ENCODE results near the gene RAB13. TPM values are rescaled to one million over a fixed set of nuclear protein-coding genes. Genes with fewer than 3 reads are reported as not detected.

RAB13 gene
- total and polyA plus RNA-seq, 2 of the 4 experiments (the other 2 are of a cell fraction): 42.3 to 249 TPM

DNA sequence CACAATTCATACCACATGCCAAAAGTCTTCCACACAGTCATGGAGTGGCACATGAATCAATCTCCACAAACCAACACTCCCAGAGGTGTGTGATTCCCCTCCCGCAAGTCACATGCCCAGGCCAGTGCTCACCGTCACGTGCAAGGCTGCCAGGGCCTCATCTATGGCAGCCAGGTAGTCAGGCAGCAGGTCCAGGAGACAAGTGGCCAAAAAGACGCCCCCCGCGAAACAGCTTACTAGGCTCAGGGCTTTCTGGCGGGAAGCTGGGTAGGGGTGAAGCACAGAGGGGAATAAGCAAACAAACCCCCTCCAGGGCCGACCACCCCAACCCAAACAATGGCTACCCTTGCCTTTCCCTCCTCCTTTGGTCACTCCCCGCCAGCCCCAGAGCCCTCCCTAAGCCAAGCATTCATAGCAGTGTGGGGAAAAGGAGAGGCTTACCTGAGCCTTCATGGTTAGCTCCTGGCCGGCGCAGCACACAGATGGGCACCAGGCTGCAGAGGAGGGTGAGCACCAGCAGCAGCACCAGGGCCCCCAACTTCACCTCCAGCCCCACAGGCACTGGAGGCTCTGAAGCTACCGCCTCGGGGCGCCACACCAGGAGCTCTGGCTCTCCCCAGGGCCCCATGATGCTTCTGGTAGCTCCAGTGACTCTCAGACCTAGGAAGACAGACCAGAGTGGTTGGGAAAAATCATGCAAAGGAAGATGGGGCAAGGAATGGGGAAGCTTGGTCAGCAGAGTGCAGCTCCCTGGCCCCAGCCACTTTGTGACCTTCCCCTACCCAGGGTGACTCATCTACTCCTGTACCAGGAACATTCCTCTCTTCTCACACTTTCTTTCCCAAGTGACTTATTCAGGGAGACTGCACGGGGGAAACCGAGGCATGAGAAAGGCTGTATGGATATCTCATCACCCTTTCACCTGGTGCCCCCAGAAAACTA is 23.8 kb downstream of the RAB13 start (continued):
- TF ChIP-seq, protein P1, sequence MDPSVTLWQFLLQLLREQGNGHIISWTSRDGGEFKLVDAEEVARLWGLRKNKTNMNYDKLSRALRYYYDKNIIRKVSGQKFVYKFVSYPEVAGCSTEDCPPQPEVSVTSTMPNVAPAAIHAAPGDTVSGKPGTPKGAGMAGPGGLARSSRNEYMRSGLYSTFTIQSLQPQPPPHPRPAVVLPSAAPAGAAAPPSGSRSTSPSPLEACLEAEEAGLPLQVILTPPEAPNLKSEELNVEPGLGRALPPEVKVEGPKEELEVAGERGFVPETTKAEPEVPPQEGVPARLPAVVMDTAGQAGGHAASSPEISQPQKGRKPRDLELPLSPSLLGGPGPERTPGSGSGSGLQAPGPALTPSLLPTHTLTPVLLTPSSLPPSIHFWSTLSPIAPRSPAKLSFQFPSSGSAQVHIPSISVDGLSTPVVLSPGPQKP (IDR thresholded peaks at IDR 0.05; ENCODE audit: borderline replicate concordance, low read depth, low read length): no peak

DNA sequence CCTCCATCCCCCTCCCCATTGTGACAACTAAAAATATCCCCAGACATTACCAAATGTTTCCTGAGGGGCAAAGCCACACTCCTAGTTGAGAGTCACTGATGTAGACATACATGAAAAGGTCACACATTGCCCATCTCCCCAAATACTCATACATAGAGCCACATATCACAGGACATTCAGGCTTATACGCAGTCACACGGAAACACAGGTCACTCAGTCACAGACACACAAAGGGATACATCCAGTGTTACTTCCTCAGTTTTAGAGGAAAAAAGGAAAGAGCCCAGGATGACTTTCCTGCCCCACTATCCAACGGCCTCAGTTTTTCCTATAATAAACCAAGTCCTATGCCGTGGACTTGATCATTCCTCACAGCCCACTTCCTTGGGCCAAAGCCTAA is 24.7 kb downstream of the RAB13 start:
- ATAC-seq (ENCODE audit: low read depth) (no peak), DNase-seq (no peak)
- H2AFZ ChIP-seq (replicated peaks; ENCODE audit: low read length, poor library complexity): no peak overlapping the region
- H2BK5ac ChIP-seq (ENCODE audit: low read depth, low read length, poor library complexity, severe bottlenecking): no peak overlapping the region
- H2AK9ac ChIP-seq (replicated peaks; ENCODE audit: low read depth, low read length, poor library complexity): peak overlapping the region; percentile 88
- in situ Hi-C loops (cut with MboI; ENCODE audit: low sequenced_read_pairs) (loop anchor here (25.0 kb wide), 1 partner anchor 424 kb away; the partner anchor contains the start of genes S100A3, S100A4, S100A5 and S100A6), intact Hi-C loops (cut with micrococcal nuclease) (no loop called here), dilution Hi-C loops (cut with HindIII; ENCODE audit: low sequenced_read_pairs, unreplicated experiment) (no loop called here)
- H4K8ac ChIP-seq (ENCODE audit: low read depth in 2 of 2, low read length in 2 of 2): no peak overlapping the region
- H3K14ac ChIP-seq (replicated peaks; ENCODE audit: low read depth, low read length): peak overlapping the region; percentile 97; the same call in 1 of the 2 replicates
- H3K4ac ChIP-seq (ENCODE audit: low read depth, low read length): 0 out of 2 replicates have a peak overlapping the region, but pooled peaks have one; percentile 36
- peaks cover 13% of the 10 kb centered on the region; the same call in 1 of the 2 replicates for H3K36me3 ChIP-seq (ENCODE audit: control insufficient read depth, insufficient read depth, low read length)
- H2AK5ac ChIP-seq (ENCODE audit: low read depth, low read length): no peak overlapping the region
- no peak overlapping the region for H4K5ac ChIP-seq (ENCODE audit: low read depth, low read length)
- ChIA-PET POLR2A (ENCODE audit: unreplicated experiment) (no interaction called here), CTCF (no interaction called here)
- peaks cover 20% of the 10 kb centered on the region for H3K9me1 ChIP-seq (ENCODE audit: insufficient read depth, low read length)
- no peaks in the 10 kb centered on the region for H3K9me3 ChIP-seq (ENCODE audit: control insufficient read depth, insufficient read depth, low read length)
- H3K4me1 ChIP-seq (ENCODE audit: control insufficient read depth, insufficient read depth, low read length): peaks cover 13% of the 10 kb centered on the region
- TF ChIP-seq RFX5 (IDR thresholded peaks at IDR 0.05; ENCODE audit: low read depth, low read length) (no peak), BHLHE40 (IDR thresholded peaks at IDR 0.05; ENCODE audit: low read depth, low read length) (no peak), RAD21 (IDR thresholded peaks at IDR 0.05; ENCODE audit: low read length) (no peak), SMC3 (IDR thresholded peaks at IDR 0.05; ENCODE audit: low read depth, low read length) (no peak)
- TF ChIP-seq, protein P2, sequence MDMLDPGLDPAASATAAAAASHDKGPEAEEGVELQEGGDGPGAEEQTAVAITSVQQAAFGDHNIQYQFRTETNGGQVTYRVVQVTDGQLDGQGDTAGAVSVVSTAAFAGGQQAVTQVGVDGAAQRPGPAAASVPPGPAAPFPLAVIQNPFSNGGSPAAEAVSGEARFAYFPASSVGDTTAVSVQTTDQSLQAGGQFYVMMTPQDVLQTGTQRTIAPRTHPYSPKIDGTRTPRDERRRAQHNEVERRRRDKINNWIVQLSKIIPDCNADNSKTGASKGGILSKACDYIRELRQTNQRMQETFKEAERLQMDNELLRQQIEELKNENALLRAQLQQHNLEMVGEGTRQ (IDR thresholded peaks at IDR 0.05; ENCODE audit: low read depth, low read length): no peak
- no peak overlapping the region for H3K27ac ChIP-seq (ENCODE audit: insufficient read depth, low read length)
- WGBS, 2 experiments (ENCODE audit: extremely low coverage in 2 of 2, insufficient read length in 1 of 2): no CpG with 5 or more reads among the region's 4 CpGs
- no peak overlapping the region for H4K91ac ChIP-seq (ENCODE audit: insufficient read depth, low read depth, low read length)
- no peak overlapping the region for H2BK120ac ChIP-seq (ENCODE audit: low read depth, low read length)
- peak overlapping the region; percentile 98; the same call in 1 of the 2 replicates for H3K23ac ChIP-seq (ENCODE audit: low read depth, low read length)
- no TSS peak for BruUV-seq (replicated peaks)
- peak overlapping the region; percentile 92; the same call in 1 of the 2 replicates for H3K4me2 ChIP-seq (ENCODE audit: low read depth, low read length)
- no peak overlapping the region for H3K4me3 ChIP-seq (ENCODE audit: insufficient read depth, low read depth, low read length)
- no peaks in the 10 kb centered on the region for H3K27me3 ChIP-seq (ENCODE audit: control insufficient read depth, insufficient read depth, low read length)
- no peak overlapping the region for H3K56ac ChIP-seq (ENCODE audit: extremely low read depth, insufficient read depth, low read length)
- peak overlapping the region; percentile 92; the same call in 1 of the 2 replicates for H3K9ac ChIP-seq (ENCODE audit: low read depth, low read length)
- peaks cover 9 to 70% of the 10 kb centered on the region in 2 experiments for H3K79me1 ChIP-seq (ENCODE audit: low read depth in 1 of 2, low read length in 2 of 2)
- no peak overlapping the region for H2BK20ac ChIP-seq (ENCODE audit: low read depth, low read length)
- H4K20me1 ChIP-seq (ENCODE audit: insufficient read depth, low read length): peaks cover 22% of the 10 kb centered on the region
- H3K18ac ChIP-seq (ENCODE audit: low read depth, low read length): no peak overlapping the region
- H2BK15ac ChIP-seq (ENCODE audit: low read depth, low read length): no peak overlapping the region
